ENCODE results near the gene ASAP3.

- TF ChIP-seq CTCF (IDR thresholded peaks at IDR 0.05; ENCODE audit: low read length) (no peak), EZH2phosphoT487 (IDR thresholded peaks at IDR 0.05; ENCODE audit: low read length) (no peak), EZH2 (optimal IDR thresholded peaks at IDR 0.05; ENCODE audit: low read depth, low read length) (no peak)
These were observed 41.2 kb downstream of the ASAP3 start for GRCh38 chr1:23442751-23443150.

Data from MM.1S (cell line).